GM12872 (cell line): ENCODE results near the gene IQCE.

ENCODE experiments used
- CTCF ChIP-seq: IDR thresholded peaks from 3 replicates; pipeline ENCODE4 v1.5.1; 2011; ENCODE audit warnings: low read depth, mild to moderate bottlenecking, low read length, moderate library complexity; ENCODE audit not compliant: insufficient read depth

The IQCE gene

GRCh38 chr7:2558629-2559282 is at the start of gene IQCE:
IQCE (plus strand) TSS chr7:2558979; CDS start chr7:2559182, 203 bp downstream.
- TF ChIP-seq CTCF = no peak

GRCh38 chr7:2509298-2509906 is 49.4 kb upstream of the IQCE start:
- TF ChIP-seq CTCF = no peak

- no peak for TF ChIP-seq CTCF
These were observed 48.5 kb upstream of the IQCE start for GRCh38 chr7:2510130-2510776.

- TF ChIP-seq CTCF = no peak
These were observed 47.6 kb upstream of the IQCE start for GRCh38 chr7:2510909-2511768.

DNA sequence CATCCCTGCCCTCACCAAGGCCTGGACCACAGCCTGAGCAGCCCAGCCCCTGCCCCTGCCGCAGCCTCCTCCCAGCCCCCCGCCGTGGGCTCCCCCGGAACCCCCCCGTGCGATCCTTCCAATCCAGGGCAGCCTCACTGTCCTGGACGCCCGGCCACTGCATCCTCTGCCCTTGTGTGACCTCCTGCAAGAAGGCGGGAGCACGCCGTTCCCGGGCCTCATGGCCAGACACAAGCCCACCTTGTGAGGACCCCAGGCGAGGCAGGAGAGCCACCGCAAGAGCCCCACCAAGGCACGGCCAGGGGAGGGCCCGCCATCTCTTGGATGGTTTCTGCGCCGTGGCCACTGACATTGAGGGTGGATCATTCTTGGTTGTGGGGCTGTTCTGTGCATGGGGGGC is 47.0 kb upstream of the IQCE start:
- TF ChIP-seq CTCF = no peak

DNA sequence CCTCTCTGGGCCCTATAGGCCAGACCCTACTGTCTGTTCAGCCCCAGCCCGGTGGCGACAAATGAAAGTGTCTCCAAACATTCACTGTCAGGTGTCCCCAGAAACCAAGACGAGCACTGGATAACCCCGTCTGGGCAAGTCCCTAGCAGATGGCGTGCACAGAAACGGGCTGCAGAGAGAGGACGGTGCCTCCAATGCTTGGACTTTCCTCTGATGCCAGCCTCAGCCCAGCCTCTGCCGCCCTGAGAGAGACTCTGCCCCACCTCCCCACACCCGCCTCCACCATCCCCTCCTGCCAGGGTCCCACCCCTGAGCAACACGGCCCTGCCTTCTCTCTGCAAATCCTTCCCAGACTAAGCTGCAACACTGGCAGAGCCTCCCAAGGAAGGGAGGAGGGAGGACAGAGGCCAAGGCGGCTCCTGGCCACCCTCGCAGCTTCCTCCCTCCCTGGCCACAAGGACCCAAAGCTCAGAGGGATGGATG is 46.6 kb upstream of the IQCE start:
- no peak for TF ChIP-seq CTCF

GRCh38 chr7:2512713-2513112 is 46.1 kb upstream of the IQCE start:
- TF ChIP-seq CTCF = no peak
